Measurements from ENCODE around the gene ZNF614.

ZNF614 gene

DNA sequence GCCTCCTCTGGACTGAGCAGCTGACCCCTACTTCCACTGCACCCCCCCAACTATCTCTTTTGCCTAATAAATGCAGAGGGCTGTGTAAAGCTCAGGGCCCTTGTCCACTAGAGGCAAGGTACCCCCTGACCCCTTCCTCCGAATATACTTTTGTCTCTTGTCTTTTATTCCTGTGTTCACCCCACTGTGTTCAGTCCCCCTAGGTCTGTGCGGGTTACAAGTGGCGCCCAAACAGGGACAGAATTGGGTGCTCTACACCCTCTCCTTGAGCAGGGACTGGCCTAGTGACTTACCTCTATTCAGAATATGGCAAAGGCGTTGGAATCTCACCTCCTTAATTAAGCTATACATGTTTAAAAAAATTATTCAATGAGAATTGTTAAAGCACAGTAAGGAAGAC lies 56.6 kb downstream of the ZNF614 start:
- H3K4me3 ChIP-seq (replicated peaks in 1 of 2; ENCODE audit: low read depth in 2 of 2, low read length in 2 of 2): no peak overlapping the region
- TF ChIP-seq, protein P1, sequence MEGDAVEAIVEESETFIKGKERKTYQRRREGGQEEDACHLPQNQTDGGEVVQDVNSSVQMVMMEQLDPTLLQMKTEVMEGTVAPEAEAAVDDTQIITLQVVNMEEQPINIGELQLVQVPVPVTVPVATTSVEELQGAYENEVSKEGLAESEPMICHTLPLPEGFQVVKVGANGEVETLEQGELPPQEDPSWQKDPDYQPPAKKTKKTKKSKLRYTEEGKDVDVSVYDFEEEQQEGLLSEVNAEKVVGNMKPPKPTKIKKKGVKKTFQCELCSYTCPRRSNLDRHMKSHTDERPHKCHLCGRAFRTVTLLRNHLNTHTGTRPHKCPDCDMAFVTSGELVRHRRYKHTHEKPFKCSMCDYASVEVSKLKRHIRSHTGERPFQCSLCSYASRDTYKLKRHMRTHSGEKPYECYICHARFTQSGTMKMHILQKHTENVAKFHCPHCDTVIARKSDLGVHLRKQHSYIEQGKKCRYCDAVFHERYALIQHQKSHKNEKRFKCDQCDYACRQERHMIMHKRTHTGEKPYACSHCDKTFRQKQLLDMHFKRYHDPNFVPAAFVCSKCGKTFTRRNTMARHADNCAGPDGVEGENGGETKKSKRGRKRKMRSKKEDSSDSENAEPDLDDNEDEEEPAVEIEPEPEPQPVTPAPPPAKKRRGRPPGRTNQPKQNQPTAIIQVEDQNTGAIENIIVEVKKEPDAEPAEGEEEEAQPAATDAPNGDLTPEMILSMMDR (IDR thresholded peaks at IDR 0.05; ENCODE audit: low read depth, low read length): no peak
- DNase-seq (ENCODE audit: low read depth in 2 of 2): peak; percentile 20 to 28

DNA sequence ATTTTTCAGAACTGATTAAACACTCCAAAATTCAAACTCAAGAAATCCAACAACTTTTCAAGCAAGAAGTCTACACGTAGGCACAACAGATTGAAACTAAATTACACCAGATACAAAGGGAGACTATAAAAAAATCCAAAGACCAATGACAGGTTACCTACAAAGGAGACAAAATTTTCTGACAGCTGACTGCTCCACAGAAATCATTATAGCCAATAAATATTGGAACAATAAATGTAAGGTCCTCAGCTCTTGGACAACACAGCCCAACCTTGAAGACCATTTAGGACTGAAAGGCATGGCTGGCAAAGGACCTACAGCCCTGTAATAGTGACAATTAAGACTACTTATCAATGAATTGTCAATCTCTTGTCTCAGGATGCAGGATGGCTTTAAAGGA lies 57.5 kb downstream of the ZNF614 start:
- DNase-seq (ENCODE audit: low read depth in 2 of 2): no peak
- H3K4me3 ChIP-seq (replicated peaks in 1 of 2; ENCODE audit: low read depth in 2 of 2, low read length in 2 of 2): no peak overlapping the region
- TF ChIP-seq, protein P1 (IDR thresholded peaks at IDR 0.05; ENCODE audit: low read depth, low read length): no peak

DNA sequence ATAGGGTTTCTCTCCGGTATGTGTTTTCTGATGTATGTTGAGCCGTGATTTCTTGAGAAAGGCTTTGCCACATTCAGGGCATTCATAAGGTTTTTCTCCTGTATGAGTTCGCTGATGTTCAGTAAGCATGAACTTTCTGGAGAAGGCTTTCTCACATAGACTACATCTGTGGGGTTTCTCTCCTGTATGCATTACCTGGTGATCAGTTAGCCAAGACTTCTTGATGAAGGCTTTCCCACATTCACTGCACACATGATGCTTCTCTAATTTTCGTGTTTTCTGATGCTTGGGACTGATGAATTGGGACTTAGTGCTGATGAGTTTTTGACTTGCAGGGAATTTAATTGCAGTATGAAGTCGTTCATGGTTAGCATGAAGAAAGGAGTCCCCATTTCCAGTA lies 62.6 kb downstream of the ZNF614 start:
- H3K4me3 ChIP-seq (replicated peaks in 1 of 2; ENCODE audit: low read depth in 2 of 2, low read length in 2 of 2): no peak overlapping the region
- TF ChIP-seq, protein P1 (IDR thresholded peaks at IDR 0.05; ENCODE audit: low read depth, low read length): no peak
- no peak for DNase-seq (ENCODE audit: low read depth in 2 of 2)
